HepG2 (cell line): ENCODE data around the gene MFNG. TPM values are rescaled to one million over a fixed set of nuclear protein-coding genes. Genes with fewer than 3 reads are reported as not detected.

Experiments used
- CCDC6 ChIP-seq: sonication (generic); formaldehyde crosslinking; IDR thresholded peaks from 2 replicates; pipeline ENCODE4 v1.8.1; 2022; ENCODE audit warnings: mild to moderate bottlenecking, missing genetic modification reagents, moderate library complexity
- FOSL2 ChIP-seq: sonication (generic); formaldehyde crosslinking; IDR thresholded peaks from 2 replicates; pipeline ENCODE4 v1.4.0; 2020; ENCODE audit warnings: missing genetic modification reagents
- HNF4G ChIP-seq, 2 experiments: sonication (generic) in 1 of 2; formaldehyde crosslinking in 1 of 2; IDR thresholded peaks; 2 replicates each; pipeline versions ENCODE4 v1.4.0 to v1.6.1; 2011 to 2020; ENCODE audit warnings: borderline replicate concordance in 2 of 2, low read depth in 2 of 2, mild to moderate bottlenecking in 2 of 2, low read length in 1 of 2, missing genetic modification reagents in 1 of 2, moderate library complexity in 1 of 2
- IRX3 ChIP-seq: sonication (generic); formaldehyde crosslinking; IDR thresholded peaks from 2 replicates; pipeline ENCODE4 v1.8.1; 2023; ENCODE audit warnings: mild to moderate bottlenecking, low read depth, missing genetic modification reagents, borderline replicate concordance
- JUNB ChIP-seq: sonication (generic); formaldehyde crosslinking; IDR thresholded peaks from 2 replicates; pipeline ENCODE4 v1.8.0; 2022; ENCODE audit warnings: missing genetic modification reagents, mild to moderate bottlenecking, borderline replicate concordance
- KDM6A ChIP-seq: IDR thresholded peaks from 2 replicates; pipeline ENCODE4 v1.6.1; 2016; ENCODE audit warnings: low read depth
- KLF13 ChIP-seq: sonication (generic); formaldehyde crosslinking; IDR thresholded peaks from 2 replicates; pipeline ENCODE4 v1.4.0; 2020; ENCODE audit warnings: mild to moderate bottlenecking, missing genetic modification reagents
- RNF2 ChIP-seq: fragments of 450-650 bp; conservative IDR thresholded peaks from 2 replicates; pipeline ENCODE4 v1.6.1; 2016; ENCODE audit warnings: low read depth
- SMAD3 ChIP-seq: sonication (generic); formaldehyde crosslinking; IDR thresholded peaks from 2 replicates; pipeline ENCODE4 v1.4.0; 2020; ENCODE audit warnings: missing genetic modification reagents
- TOE1 ChIP-seq: sonication (generic); formaldehyde crosslinking; IDR thresholded peaks from 2 replicates; pipeline ENCODE4 v1.4.0; 2020; ENCODE audit warnings: mild to moderate bottlenecking, missing genetic modification reagents
- ZIK1 ChIP-seq: sonication (generic); formaldehyde crosslinking; IDR thresholded peaks from 2 replicates; pipeline ENCODE4 v1.5.0; 2020; ENCODE audit warnings: mild to moderate bottlenecking, low read depth, missing genetic modification reagents, borderline replicate concordance
- ZNF20 ChIP-seq: sonication (generic); formaldehyde crosslinking; IDR thresholded peaks from 2 replicates; pipeline ENCODE4 v1.4.0; 2020; ENCODE audit warnings: mild to moderate bottlenecking, moderate library complexity, missing genetic modification reagents
- ZNF24 ChIP-seq: fragments of 450-650 bp; IDR thresholded peaks from 2 replicates; pipeline ENCODE4 v1.6.1; 2017; ENCODE audit warnings: antibody characterized with exemption, mild to moderate bottlenecking
- ZNF569 ChIP-seq: sonication (generic); formaldehyde crosslinking; IDR thresholded peaks from 2 replicates; pipeline ENCODE4 v1.5.0; 2020; ENCODE audit warnings: mild to moderate bottlenecking, missing genetic modification reagents, moderate library complexity, borderline replicate concordance
- ZNF660 ChIP-seq: sonication (generic); formaldehyde crosslinking; IDR thresholded peaks from 2 replicates; pipeline ENCODE4 v1.5.1; 2020; ENCODE audit warnings: mild to moderate bottlenecking, low read depth, missing genetic modification reagents, borderline replicate concordance
- ZNF724P ChIP-seq: sonication (generic); formaldehyde crosslinking; IDR thresholded peaks from 2 replicates; pipeline ENCODE4 v1.8.0; 2022; ENCODE audit warnings: missing genetic modification reagents, borderline replicate concordance
- ZNF773 ChIP-seq: sonication (generic); formaldehyde crosslinking; IDR thresholded peaks from 2 replicates; pipeline ENCODE4 v1.4.0; 2020; ENCODE audit warnings: missing genetic modification reagents, borderline replicate concordance
- ZNF878 ChIP-seq: sonication (generic); formaldehyde crosslinking; IDR thresholded peaks from 2 replicates; pipeline ENCODE4 v1.8.1; 2023; ENCODE audit warnings: mild to moderate bottlenecking, missing genetic modification reagents, moderate library complexity
- polyA plus RNA-seq, 8 experiments: library from polyadenylated mRNA; depleted of rRNA in 3 of 8; stranded (reverse) in 7 of 8; unstranded in 1 of 8; fragments of >200 nt; fragmentation: Illumina TruSeq in 4 of 8; extraction: Trizol in 4 of 8; gene quantifications; 2 replicates each; pipeline versions ENCODE4 v1.2.1 to v1.2.3, GENCODE V29; 2011 to 2016; ENCODE audit warnings: low read depth in 4 of 8, missing spikeins in 1 of 8, mixed read lengths in 1 of 8; ENCODE audit not compliant: insufficient read depth in 1 of 8
- total RNA-seq, 5 experiments: library from RNA; depleted of rRNA; stranded (reverse); fragments of >200 nt; fragmentation: Illumina TruSeq; extraction: Trizol; gene quantifications; 2 replicates each; pipeline ENCODE4 v1.2.3, GENCODE V29; 2016; ENCODE audit warnings: low read depth in 1 of 5
- TF ChIP-seq, protein P1 (sequence below): sonication (generic); formaldehyde crosslinking; IDR thresholded peaks from 2 replicates; pipeline ENCODE4 v1.8.1; 2022; ENCODE audit warnings: low read depth, mild to moderate bottlenecking, missing genetic modification reagents
- TF ChIP-seq, protein P2 (sequence below): sonication (generic); formaldehyde crosslinking; IDR thresholded peaks from 2 replicates; pipeline ENCODE4 v1.4.0; 2020; ENCODE audit warnings: missing genetic modification reagents; ENCODE audit errors: not compliant biosample characterization
- TF ChIP-seq, protein P3 (sequence below): IDR thresholded peaks from 2 replicates; pipeline ENCODE4 v1.6.1; 2016
- TF ChIP-seq, protein P4 (sequence below): sonication (generic); formaldehyde crosslinking; IDR thresholded peaks from 2 replicates; pipeline ENCODE4 v1.4.0; 2020; ENCODE audit warnings: missing genetic modification reagents
- TF ChIP-seq, protein P5 (sequence below): sonication (generic); formaldehyde crosslinking; IDR thresholded peaks from 2 replicates; pipeline ENCODE4 v1.4.0; 2020; ENCODE audit warnings: missing genetic modification reagents
- TF ChIP-seq, protein P6 (sequence below): IDR thresholded peaks from 2 replicates; pipeline ENCODE4 v1.6.1; 2012; ENCODE audit warnings: low read depth, low read length, improper control_type of control experiment

The MFNG gene
- total and polyA plus RNA-seq, 2 of the 13 experiments (the other 11 are each of a cell fraction or from before 2014, with no cell fraction given) = 1.0 to 11.7 TPM

DNA sequence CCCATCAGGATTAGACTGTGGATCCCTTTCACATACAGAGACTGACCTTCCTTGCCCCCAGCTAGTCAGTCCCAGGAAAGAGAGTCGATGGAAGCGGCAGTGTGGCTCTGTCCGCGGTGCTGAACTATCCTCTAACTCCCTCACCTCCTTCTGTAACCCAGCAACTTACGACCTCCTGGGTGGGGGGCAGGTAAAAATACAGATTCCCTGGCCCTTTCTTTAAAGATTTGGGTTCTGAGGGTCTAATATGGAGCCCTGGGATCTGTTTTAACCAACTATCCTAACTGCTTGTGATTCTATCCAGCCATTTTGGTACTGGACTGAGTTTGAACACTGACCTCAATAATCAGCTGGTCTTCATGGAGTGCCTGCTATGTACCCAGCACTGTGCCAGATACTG, 23.2 kb downstream of the MFNG start (continued):
- TF ChIP-seq, protein P1, sequence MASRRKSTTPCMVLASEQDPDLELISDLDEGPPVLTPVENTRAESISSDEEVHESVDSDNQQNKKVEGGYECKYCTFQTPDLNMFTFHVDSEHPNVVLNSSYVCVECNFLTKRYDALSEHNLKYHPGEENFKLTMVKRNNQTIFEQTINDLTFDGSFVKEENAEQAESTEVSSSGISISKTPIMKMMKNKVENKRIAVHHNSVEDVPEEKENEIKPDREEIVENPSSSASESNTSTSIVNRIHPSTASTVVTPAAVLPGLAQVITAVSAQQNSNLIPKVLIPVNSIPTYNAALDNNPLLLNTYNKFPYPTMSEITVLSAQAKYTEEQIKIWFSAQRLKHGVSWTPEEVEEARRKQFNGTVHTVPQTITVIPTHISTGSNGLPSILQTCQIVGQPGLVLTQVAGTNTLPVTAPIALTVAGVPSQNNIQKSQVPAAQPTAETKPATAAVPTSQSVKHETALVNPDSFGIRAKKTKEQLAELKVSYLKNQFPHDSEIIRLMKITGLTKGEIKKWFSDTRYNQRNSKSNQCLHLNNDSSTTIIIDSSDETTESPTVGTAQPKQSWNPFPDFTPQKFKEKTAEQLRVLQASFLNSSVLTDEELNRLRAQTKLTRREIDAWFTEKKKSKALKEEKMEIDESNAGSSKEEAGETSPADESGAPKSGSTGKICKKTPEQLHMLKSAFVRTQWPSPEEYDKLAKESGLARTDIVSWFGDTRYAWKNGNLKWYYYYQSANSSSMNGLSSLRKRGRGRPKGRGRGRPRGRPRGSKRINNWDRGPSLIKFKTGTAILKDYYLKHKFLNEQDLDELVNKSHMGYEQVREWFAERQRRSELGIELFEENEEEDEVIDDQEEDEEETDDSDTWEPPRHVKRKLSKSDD (CRISPR knock-in tag) = no peak
- no peak for TF ChIP-seq JUNB (CRISPR knock-in tag)
- no peak for TF ChIP-seq ZNF20 (CRISPR knock-in tag)
- TF ChIP-seq, protein P2, sequence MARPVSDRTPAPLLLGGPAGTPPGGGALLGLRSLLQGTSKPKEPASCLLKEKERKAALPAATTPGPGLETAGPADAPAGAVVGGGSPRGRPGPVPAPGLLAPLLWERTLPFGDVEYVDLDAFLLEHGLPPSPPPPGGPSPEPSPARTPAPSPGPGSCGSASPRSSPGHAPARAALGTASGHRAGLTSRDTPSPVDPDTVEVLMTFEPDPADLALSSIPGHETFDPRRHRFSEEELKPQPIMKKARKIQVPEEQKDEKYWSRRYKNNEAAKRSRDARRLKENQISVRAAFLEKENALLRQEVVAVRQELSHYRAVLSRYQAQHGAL (CRISPR knock-in tag) = no peak
- 0 out of 2 replicates have a peak, but pooled peaks have one; percentile 7 for TF ChIP-seq FOSL2 (CRISPR knock-in tag)
- TF ChIP-seq SMAD3 (CRISPR knock-in tag) = 0 out of 2 replicates have a peak, but pooled peaks have one; percentile 30
- TF ChIP-seq ZNF878 (CRISPR knock-in tag) = no peak
- no peak for TF ChIP-seq ZNF724P (CRISPR knock-in tag)
- TF ChIP-seq CCDC6 (CRISPR knock-in tag) = no peak
- TF ChIP-seq, protein P3, sequence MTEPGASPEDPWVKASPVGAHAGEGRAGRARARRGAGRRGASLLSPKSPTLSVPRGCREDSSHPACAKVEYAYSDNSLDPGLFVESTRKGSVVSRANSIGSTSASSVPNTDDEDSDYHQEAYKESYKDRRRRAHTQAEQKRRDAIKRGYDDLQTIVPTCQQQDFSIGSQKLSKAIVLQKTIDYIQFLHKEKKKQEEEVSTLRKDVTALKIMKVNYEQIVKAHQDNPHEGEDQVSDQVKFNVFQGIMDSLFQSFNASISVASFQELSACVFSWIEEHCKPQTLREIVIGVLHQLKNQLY = no peak
- TF ChIP-seq, protein P4, sequence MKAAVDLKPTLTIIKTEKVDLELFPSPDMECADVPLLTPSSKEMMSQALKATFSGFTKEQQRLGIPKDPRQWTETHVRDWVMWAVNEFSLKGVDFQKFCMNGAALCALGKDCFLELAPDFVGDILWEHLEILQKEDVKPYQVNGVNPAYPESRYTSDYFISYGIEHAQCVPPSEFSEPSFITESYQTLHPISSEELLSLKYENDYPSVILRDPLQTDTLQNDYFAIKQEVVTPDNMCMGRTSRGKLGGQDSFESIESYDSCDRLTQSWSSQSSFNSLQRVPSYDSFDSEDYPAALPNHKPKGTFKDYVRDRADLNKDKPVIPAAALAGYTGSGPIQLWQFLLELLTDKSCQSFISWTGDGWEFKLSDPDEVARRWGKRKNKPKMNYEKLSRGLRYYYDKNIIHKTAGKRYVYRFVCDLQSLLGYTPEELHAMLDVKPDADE (CRISPR knock-in tag) = no peak
- TF ChIP-seq KLF13 (CRISPR knock-in tag) = no peak
- TF ChIP-seq, protein P5, sequence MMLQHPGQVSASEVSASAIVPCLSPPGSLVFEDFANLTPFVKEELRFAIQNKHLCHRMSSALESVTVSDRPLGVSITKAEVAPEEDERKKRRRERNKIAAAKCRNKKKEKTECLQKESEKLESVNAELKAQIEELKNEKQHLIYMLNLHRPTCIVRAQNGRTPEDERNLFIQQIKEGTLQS (CRISPR knock-in tag) = no peak
- no peak for TF ChIP-seq ZNF24
- no peak for TF ChIP-seq ZNF660 (CRISPR knock-in tag)
- TF ChIP-seq TOE1 (CRISPR knock-in tag) = no peak
- TF ChIP-seq HNF4G (IDR thresholded peaks at IDR 0.05; ENCODE audit: borderline replicate concordance, low read depth, low read length) = no peak
- no peak for TF ChIP-seq HNF4G (CRISPR knock-in tag; IDR thresholded peaks at IDR 0.05; ENCODE audit: borderline replicate concordance, low read depth)
- TF ChIP-seq ZNF569 (CRISPR knock-in tag) = no peak
- TF ChIP-seq KDM6A = no peak
- no peak for TF ChIP-seq IRX3 (CRISPR knock-in tag)
- TF ChIP-seq, protein P6, sequence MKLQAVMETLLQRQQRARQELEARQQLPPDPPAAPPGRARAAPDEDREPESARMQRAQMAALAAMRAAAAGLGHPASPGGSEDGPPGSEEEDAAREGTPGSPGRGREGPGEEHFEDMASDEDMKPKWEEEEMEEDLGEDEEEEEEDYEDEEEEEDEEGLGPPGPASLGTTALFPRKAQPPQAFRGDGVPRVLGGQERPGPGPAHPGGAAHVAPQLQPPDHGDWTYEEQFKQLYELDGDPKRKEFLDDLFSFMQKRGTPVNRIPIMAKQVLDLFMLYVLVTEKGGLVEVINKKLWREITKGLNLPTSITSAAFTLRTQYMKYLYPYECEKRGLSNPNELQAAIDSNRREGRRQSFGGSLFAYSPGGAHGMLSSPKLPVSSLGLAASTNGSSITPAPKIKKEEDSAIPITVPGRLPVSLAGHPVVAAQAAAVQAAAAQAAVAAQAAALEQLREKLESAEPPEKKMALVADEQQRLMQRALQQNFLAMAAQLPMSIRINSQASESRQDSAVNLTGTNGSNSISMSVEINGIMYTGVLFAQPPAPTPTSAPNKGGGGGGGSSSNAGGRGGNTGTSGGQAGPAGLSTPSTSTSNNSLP = no peak
- no peak for TF ChIP-seq ZIK1 (CRISPR knock-in tag)
- no peak for TF ChIP-seq ZNF773
- TF ChIP-seq RNF2 = no peak
